HT1080 (cell line): ENCODE data around the gene MUC2. TPM values are rescaled to one million over a fixed set of nuclear protein-coding genes. Genes with fewer than 3 reads are reported as not detected.

Experiments used
- DNase-seq: peaks from one replicate; pipeline ENCODE4 v3.0.0-alpha.2; 2015; ENCODE audit warnings: low read depth
- total RNA-seq: library from RNA; depleted of rRNA; stranded (reverse); fragments of >200 nt; shearing (Covaris generic); gene quantifications from 2 replicates; pipeline ENCODE4 v1.2.3, GENCODE V29; 2014

MUC2 gene
- total RNA-seq, 1 experiment from 2014 or later: not detected

GRCh38 chr11:1086171-1087102 is 11.8 kb downstream of the MUC2 start:
- no peak for DNase-seq

GRCh38 chr11:1087279-1087960 is 12.7 kb downstream of the MUC2 start:
- DNase-seq: no peak

GRCh38 chr11:1087961-1088926 is 13.6 kb downstream of the MUC2 start:
- no peak for DNase-seq

GRCh38 chr11:1088927-1089737 is 14.5 kb downstream of the MUC2 start:
- DNase-seq: no peak

- no peak for DNase-seq
Measured at GRCh38 chr11:1089738-1090599, 15.3 kb downstream of the MUC2 start.

- DNase-seq: no peak
Measured at GRCh38 chr11:1090600-1091331, 16.1 kb downstream of the MUC2 start.

- no peak for DNase-seq
Measured at GRCh38 chr11:1091332-1092083, 16.8 kb downstream of the MUC2 start.

GRCh38 chr11:1092145-1092670 is 17.5 kb downstream of the MUC2 start:
- no peak for DNase-seq

GRCh38 chr11:1092919-1093318 is 18.2 kb downstream of the MUC2 start:
- no peak for DNase-seq

GRCh38 chr11:1099519-1100355 is 25.1 kb downstream of the MUC2 start:
- no peak for DNase-seq

- DNase-seq: no peak
Measured at GRCh38 chr11:1100417-1101245, 26.0 kb downstream of the MUC2 start.

GRCh38 chr11:1101318-1102089 is 26.8 kb downstream of the MUC2 start:
- DNase-seq: no peak

- DNase-seq: no peak
Measured at GRCh38 chr11:1102221-1102971, 27.7 kb downstream of the MUC2 start.

GRCh38 chr11:1102996-1103395 is 28.3 kb downstream of the MUC2 start:
- no peak for DNase-seq
